ENCODE results near the gene CCAR1.
A peak's percentile ranks its signal among the peaks of the same experiment; 100 is the strongest.
"Not testable (repeated sequence)": the region's sequence is repeated elsewhere in the genome, so short reads cannot be mapped to it uniquely, and the experiment has no call there.

The CCAR1 gene

DNA sequence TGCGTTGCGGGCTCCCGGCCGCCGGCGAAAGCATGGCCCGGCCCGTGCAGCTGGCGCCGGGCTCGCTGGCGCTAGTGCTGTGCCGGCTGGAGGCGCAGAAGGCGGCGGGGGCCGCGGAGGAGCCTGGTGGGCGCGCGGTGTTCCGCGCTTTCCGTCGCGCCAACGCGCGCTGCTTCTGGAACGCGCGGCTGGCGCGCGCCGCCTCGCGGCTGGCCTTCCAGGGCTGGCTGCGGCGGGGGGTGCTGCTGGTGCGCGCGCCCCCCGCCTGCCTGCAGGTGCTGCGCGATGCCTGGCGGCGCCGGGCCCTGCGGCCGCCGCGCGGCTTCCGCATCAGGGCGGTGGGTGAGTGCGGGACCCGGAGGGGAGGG lies 106.5 kb downstream of the CCAR1 start:
- not testable (repeated sequence) for H3K27me3 ChIP-seq (ENCODE audit: control insufficient read depth, insufficient read depth, low read length, poor library complexity, severe bottlenecking); H3K9me3 ChIP-seq (ENCODE audit: control insufficient read depth, low read length); H3K27ac ChIP-seq (ENCODE audit: insufficient read depth, low read depth, low read length, poor library complexity, severe bottlenecking); H3K4me1 ChIP-seq (ENCODE audit: control insufficient read depth, insufficient read depth, low read length); H3K36me3 ChIP-seq (ENCODE audit: control insufficient read depth, insufficient read depth, low read length)
- 0% methylated on average over 11 to 12 of the region's 58 CpGs for WGBS, 2 experiments
- H3K4me3 ChIP-seq (ENCODE audit: insufficient read depth, low read depth, low read length) = peak overlapping the region; percentile 73

- H3K4me3 ChIP-seq (ENCODE audit: insufficient read depth, low read depth, low read length) = peak overlapping the region; percentile 62
- H3K27ac ChIP-seq (ENCODE audit: insufficient read depth, low read depth, low read length, poor library complexity, severe bottlenecking); H3K4me1 ChIP-seq (ENCODE audit: control insufficient read depth, insufficient read depth, low read length); H3K9me3 ChIP-seq (ENCODE audit: control insufficient read depth, low read length); H3K36me3 ChIP-seq (ENCODE audit: control insufficient read depth, insufficient read depth, low read length); H3K27me3 ChIP-seq (ENCODE audit: control insufficient read depth, insufficient read depth, low read length, poor library complexity, severe bottlenecking): not testable (repeated sequence)
- WGBS, 2 experiments = 1 to 2% methylated on average over 34 to 37 of the region's 59 CpGs
These were observed 107.1 kb downstream of the CCAR1 start for GRCh38 chr10:68828083-68828601.

DNA sequence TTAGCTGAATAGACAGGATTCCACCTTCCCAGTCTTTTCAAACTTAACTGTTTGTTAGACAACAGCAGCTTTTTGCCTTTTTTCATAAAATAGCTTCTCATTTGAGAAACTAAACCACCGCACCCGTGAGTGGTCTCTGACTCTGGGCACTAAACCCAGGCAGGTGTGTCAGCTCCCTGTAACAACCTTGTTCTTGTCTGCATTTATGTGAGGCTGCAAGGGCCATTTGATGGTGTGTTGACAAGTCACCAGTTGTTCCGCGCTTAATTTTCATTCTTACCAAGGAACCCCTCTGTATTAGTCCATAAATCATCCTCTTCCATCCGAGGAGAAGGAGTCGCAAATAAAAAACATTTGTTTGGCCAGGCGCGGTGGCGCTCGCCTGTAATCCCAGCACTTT lies 107.8 kb downstream of the CCAR1 start:
- H3K9me3 ChIP-seq (ENCODE audit: control insufficient read depth, low read length) = no peaks in the 10 kb centered on the region
- H3K4me1 ChIP-seq (ENCODE audit: control insufficient read depth, insufficient read depth, low read length) = peaks cover 9% of the 10 kb centered on the region
- no peak overlapping the region for H3K27ac ChIP-seq (ENCODE audit: insufficient read depth, low read depth, low read length, poor library complexity, severe bottlenecking)
- peak overlapping the region; percentile 62 for H3K4me3 ChIP-seq (ENCODE audit: insufficient read depth, low read depth, low read length)
- no peaks in the 10 kb centered on the region for H3K36me3 ChIP-seq (ENCODE audit: control insufficient read depth, insufficient read depth, low read length)
- H3K27me3 ChIP-seq (ENCODE audit: control insufficient read depth, insufficient read depth, low read length, poor library complexity, severe bottlenecking) = no peaks in the 10 kb centered on the region
- WGBS, 2 experiments = 92 to 94% methylated on average over 10 of the region's 10 CpGs

- H3K4me3 ChIP-seq (ENCODE audit: insufficient read depth, low read depth, low read length) = no peak overlapping the region
These were observed 108.5 kb downstream of the CCAR1 start for GRCh38 chr10:68829521-68829920.

DNA sequence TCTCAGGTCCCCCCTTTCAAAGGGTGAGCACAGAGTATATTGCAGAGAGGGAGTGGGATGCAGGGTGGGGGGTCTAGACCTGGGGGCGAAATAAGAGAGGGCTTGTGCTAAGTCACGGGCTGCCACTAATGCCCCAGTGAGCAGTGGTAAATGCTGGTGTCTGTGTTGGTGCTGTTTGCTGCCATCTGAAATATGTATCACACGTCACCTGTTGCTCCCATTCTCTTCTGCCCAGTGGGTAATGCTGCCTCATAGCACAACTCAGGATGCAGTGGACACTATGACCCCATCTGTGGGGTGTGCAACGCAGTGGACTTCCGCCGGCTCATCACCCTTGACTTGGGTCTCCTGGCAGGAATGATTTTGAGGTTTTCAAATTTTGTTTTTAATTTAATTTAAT lies 108.9 kb downstream of the CCAR1 start:
- Histone ChIP-seq H3K27ac (ENCODE audit: insufficient read depth, low read depth, low read length, poor library complexity, severe bottlenecking) (no peak overlapping the region), H3K27me3 (ENCODE audit: control insufficient read depth, insufficient read depth, low read length, poor library complexity, severe bottlenecking) (no peaks in the 10 kb centered on the region), H3K4me3 (ENCODE audit: insufficient read depth, low read depth, low read length) (no peak overlapping the region), H3K9me3 (ENCODE audit: control insufficient read depth, low read length) (no peaks in the 10 kb centered on the region), H3K36me3 (ENCODE audit: control insufficient read depth, insufficient read depth, low read length) (no peaks in the 10 kb centered on the region), H3K4me1 (ENCODE audit: control insufficient read depth, insufficient read depth, low read length) (peaks cover 9% of the 10 kb centered on the region)
- WGBS, 2 experiments = 93 to 97% methylated on average over 6 of the region's 6 CpGs

More at GRCh38 chr10:68829521-68829920, 108.5 kb downstream of the CCAR1 start:
- H3K9me3 ChIP-seq (ENCODE audit: control insufficient read depth, low read length) = no peaks in the 10 kb centered on the region
- no peak overlapping the region for H3K27ac ChIP-seq (ENCODE audit: insufficient read depth, low read depth, low read length, poor library complexity, severe bottlenecking)
- WGBS, 2 experiments = 83 to 90% methylated on average over 6 of the region's 6 CpGs
- H3K36me3 ChIP-seq (ENCODE audit: control insufficient read depth, insufficient read depth, low read length) = no peaks in the 10 kb centered on the region
- H3K27me3 ChIP-seq (ENCODE audit: control insufficient read depth, insufficient read depth, low read length, poor library complexity, severe bottlenecking) = no peaks in the 10 kb centered on the region
- peaks cover 9% of the 10 kb centered on the region for H3K4me1 ChIP-seq (ENCODE audit: control insufficient read depth, insufficient read depth, low read length)

DNA sequence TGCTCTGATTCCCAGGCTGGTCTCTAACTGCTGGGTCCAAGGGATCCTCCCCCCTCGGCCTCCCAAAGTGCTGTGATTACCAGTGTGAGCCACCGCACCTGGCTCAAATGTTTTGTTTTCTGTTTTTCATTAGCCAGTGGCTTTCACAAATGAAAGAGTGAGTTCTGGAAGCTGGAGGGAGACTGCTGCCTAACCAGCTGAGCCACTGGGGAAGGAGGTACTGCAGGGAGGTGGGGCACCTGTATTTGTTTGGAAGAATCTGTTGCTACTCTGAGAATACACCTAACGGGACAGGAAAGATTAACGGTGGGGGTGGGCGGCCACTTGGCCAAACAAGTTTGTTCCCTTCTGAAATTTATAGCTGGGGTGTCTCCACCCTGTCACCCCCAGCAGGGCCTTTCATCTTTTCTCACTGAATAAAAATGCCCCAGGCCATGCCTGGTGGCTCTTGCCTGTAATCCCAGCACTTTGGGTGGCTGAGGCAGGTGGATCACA lies 111.0 kb downstream of the CCAR1 start:
- H3K27ac ChIP-seq (ENCODE audit: insufficient read depth, low read depth, low read length, poor library complexity, severe bottlenecking) = no peak overlapping the region
- H3K27me3 ChIP-seq (ENCODE audit: control insufficient read depth, insufficient read depth, low read length, poor library complexity, severe bottlenecking) = no peaks in the 10 kb centered on the region
- no peaks in the 10 kb centered on the region for H3K9me3 ChIP-seq (ENCODE audit: control insufficient read depth, low read length)
- no peaks in the 10 kb centered on the region for H3K36me3 ChIP-seq (ENCODE audit: control insufficient read depth, insufficient read depth, low read length)
- H3K4me3 ChIP-seq (ENCODE audit: insufficient read depth, low read depth, low read length) = no peak overlapping the region
- H3K4me1 ChIP-seq (ENCODE audit: control insufficient read depth, insufficient read depth, low read length) = peaks cover 9% of the 10 kb centered on the region
- WGBS, 2 experiments = 87% methylated on average over 5 of the region's 5 CpGs

DNA sequence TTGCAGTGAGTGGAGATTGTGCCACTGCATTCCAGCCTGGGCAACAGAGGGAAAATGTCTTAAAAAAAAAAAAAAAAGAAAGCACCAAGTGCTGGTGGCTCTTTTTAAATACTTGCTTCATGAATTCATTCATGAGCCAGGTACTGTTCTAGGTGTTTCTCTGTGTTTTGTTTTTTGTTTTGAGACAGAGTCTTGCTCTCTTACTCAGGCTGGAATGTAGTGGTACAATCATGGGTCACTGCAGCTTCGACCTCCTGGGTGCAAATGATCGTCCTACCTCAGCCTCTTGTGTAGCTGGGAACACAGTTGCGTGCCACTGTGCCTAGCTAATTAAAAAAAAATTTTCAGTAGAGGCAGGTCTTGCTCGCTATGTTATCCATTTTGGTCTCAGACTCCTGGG lies 111.6 kb downstream of the CCAR1 start:
- Histone ChIP-seq H3K36me3 (ENCODE audit: control insufficient read depth, insufficient read depth, low read length) (peaks cover 4% of the 10 kb centered on the region), H3K27me3 (ENCODE audit: control insufficient read depth, insufficient read depth, low read length, poor library complexity, severe bottlenecking) (no peaks in the 10 kb centered on the region), H3K4me3 (ENCODE audit: insufficient read depth, low read depth, low read length) (no peak overlapping the region), H3K27ac (ENCODE audit: insufficient read depth, low read depth, low read length, poor library complexity, severe bottlenecking) (no peak overlapping the region), H3K9me3 (ENCODE audit: control insufficient read depth, low read length) (no peaks in the 10 kb centered on the region), H3K4me1 (ENCODE audit: control insufficient read depth, insufficient read depth, low read length) (peaks cover 9% of the 10 kb centered on the region)
- WGBS, 2 experiments = 94 to 97% methylated on average over 4 of the region's 4 CpGs

DNA sequence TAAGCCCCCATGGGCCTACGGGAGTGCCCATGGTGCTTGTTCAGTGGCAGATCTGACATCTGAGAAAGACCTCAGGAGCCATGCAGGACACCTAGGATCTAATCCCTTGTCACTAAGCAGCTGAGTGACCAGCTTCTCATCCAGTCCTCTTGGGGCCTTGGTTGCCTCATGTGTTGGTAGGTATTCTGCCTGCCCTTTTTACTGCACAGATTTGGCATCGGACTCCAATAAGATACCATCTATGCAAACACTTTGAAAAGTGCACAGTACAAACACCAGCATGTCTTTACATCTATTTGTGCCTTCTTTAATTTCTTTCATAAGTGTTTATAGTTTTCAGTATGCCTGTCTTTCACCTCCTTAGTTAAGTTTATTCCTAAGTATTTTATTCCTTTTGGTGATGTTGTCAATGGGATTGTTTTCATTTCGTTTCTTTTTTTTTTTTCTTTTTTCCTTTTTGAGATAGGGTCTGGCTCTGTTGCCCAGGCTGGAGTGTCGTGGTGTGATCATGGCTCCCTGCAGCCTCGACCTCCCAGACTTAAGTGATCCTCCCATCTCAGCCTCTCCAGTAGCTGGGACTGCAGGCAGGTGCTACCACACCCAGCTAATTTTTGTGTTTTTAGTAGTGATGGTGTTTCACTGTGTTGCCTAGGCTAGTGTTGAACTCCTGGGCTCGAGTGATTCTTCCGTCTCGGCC lies 116.7 kb downstream of the CCAR1 start:
- Histone ChIP-seq H3K4me1 (ENCODE audit: control insufficient read depth, insufficient read depth, low read length) (peaks cover 9% of the 10 kb centered on the region), H3K27me3 (ENCODE audit: control insufficient read depth, insufficient read depth, low read length, poor library complexity, severe bottlenecking) (no peaks in the 10 kb centered on the region), H3K36me3 (ENCODE audit: control insufficient read depth, insufficient read depth, low read length) (peaks cover 7% of the 10 kb centered on the region), H3K9me3 (ENCODE audit: control insufficient read depth, low read length) (no peaks in the 10 kb centered on the region), H3K4me3 (ENCODE audit: insufficient read depth, low read depth, low read length) (no peak overlapping the region), H3K27ac (ENCODE audit: insufficient read depth, low read depth, low read length, poor library complexity, severe bottlenecking) (no peak overlapping the region)
- 93 to 94% methylated on average over 8 of the region's 8 CpGs for WGBS, 2 experiments

DNA sequence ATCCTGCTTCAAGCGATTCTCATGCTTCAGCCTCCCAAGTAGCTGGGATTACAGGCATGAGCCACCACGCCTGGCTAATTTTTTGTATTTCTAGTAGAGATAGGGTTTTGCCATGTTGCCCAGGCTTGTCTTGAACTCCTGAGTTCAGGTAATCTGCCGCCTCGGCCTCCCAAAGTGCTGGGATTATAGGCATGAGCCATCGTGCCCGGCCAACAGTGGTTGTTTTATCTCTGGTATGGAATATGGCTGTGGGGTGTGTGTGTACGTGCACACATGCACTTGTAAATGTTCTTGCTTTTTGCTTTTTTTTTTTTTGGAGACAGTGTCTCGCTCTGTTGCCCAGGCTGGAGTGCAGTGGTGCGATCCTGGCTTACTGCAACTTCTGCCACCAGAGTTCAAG lies 119.6 kb downstream of the CCAR1 start:
- WGBS, 2 experiments = 93 to 95% methylated on average over 9 of the region's 9 CpGs

More for the DNA sequence above, 119.6 kb downstream of the CCAR1 start:
- not testable (repeated sequence) for H3K9me3 ChIP-seq (ENCODE audit: control insufficient read depth, low read length); H3K27ac ChIP-seq (ENCODE audit: insufficient read depth, low read depth, low read length, poor library complexity, severe bottlenecking); H3K4me3 ChIP-seq (ENCODE audit: insufficient read depth, low read depth, low read length); H3K4me1 ChIP-seq (ENCODE audit: control insufficient read depth, insufficient read depth, low read length); H3K36me3 ChIP-seq (ENCODE audit: control insufficient read depth, insufficient read depth, low read length); H3K27me3 ChIP-seq (ENCODE audit: control insufficient read depth, insufficient read depth, low read length, poor library complexity, severe bottlenecking)
